ENCODE data around the gene GPATCH3. TPM values are rescaled to one million over a fixed set of nuclear protein-coding genes. Genes with fewer than 3 reads are reported as not detected.
"Not testable (repeated sequence)": the region's sequence is repeated elsewhere in the genome, so short reads cannot be mapped to it uniquely, and the experiment has no call there.

The GPATCH3 gene, protein sequence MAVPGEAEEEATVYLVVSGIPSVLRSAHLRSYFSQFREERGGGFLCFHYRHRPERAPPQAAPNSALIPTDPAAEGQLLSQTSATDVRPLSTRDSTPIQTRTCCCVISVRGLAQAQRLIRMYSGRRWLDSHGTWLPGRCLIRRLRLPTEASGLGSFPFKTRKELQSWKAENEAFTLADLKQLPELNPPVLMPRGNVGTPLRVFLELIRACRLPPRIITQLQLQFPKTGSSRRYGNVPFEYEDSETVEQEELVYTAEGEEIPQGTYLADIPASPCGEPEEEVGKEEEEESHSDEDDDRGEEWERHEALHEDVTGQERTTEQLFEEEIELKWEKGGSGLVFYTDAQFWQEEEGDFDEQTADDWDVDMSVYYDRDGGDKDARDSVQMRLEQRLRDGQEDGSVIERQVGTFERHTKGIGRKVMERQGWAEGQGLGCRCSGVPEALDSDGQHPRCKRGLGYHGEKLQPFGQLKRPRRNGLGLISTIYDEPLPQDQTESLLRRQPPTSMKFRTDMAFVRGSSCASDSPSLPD
- total RNA-seq (2022) (9.9 and 14.1 TPM in 2 replicates), Bru-seq, nascent RNA (percentile 67 among the genes with signal in this experiment), BruChase-seq, experiment 1, labeled RNA remaining after a 6-hour chase (percentile 55 among the genes with signal in this experiment), BruChase-seq, experiment 2, labeled RNA remaining after a 2-hour chase (percentile 70 among the genes with signal in this experiment)
- long read RNA-seq, transcript GPATCH3-201 (7 exons, 2,123 nt): major isoform, 13 of 17 reads
- long read RNA-seq, partial matches to known transcripts: 0 of 17 reads
- long read RNA-seq, other reads (novel, unspliced or antisense): 4 of 17 reads

DNA sequence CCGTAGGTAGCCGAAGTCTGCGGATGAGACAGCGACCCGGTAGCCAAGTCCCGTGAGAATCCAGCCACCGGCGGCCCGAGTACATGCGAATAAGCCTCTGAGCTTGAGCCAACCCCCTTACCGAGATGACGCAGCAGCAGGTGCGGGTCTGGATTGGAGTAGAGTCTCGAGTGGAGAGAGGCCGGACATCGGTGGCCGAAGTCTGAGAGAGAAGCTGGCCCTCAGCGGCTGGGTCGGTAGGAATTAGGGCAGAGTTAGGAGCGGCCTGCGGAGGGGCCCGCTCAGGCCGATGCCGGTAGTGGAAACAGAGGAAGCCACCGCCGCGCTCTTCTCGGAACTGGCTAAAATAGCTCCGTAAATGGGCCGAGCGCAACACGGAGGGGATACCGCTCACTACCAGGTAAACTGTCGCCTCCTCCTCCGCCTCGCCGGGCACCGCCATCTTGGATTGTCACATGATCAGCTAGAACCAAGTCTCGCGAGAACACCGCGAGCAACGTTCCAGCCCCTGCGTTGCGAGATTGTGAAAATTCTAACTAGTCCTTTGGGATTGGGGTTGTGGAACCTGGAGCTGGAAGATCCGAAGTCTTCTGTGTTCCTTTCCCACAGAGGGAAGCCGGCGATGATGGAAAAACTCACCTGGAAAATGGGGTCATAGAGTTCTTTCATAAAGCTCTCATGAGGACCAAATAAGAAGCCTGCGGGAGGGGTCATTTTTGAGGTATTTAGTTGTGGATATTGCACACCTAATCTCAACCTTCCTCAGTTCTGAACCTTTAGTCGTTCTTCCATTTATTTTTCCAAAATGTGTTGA lies at the start of gene GPATCH3:
TSS of gene GPATCH3 (minus strand) at position 467 of the 814 bp plus-strand sequence. CDS start at position 442, 25 bp downstream.
- Mint-ChIP-seq H3K9me3 (ENCODE audit: unreplicated experiment) (no peaks in the 10 kb centered on the region), H3K27me3 (ENCODE audit: insufficient read depth, unreplicated experiment) (no peaks in the 10 kb centered on the region), H3K4me1 (ENCODE audit: insufficient read depth, unreplicated experiment) (peaks cover 15% of the 10 kb centered on the region), H3K4me3 (ENCODE audit: unreplicated experiment) (peak within 1 kb of the TSS; percentile 90), H3K27ac (ENCODE audit: low read depth, unreplicated experiment) (peak within 1 kb of the TSS; percentile 98), H3K36me3 (ENCODE audit: insufficient read depth, unreplicated experiment) (peaks cover 40% of the 10 kb centered on the region)
- BruUV-seq (replicated peaks): TSS peak; percentile 83
- TF ChIP-seq, protein P1, sequence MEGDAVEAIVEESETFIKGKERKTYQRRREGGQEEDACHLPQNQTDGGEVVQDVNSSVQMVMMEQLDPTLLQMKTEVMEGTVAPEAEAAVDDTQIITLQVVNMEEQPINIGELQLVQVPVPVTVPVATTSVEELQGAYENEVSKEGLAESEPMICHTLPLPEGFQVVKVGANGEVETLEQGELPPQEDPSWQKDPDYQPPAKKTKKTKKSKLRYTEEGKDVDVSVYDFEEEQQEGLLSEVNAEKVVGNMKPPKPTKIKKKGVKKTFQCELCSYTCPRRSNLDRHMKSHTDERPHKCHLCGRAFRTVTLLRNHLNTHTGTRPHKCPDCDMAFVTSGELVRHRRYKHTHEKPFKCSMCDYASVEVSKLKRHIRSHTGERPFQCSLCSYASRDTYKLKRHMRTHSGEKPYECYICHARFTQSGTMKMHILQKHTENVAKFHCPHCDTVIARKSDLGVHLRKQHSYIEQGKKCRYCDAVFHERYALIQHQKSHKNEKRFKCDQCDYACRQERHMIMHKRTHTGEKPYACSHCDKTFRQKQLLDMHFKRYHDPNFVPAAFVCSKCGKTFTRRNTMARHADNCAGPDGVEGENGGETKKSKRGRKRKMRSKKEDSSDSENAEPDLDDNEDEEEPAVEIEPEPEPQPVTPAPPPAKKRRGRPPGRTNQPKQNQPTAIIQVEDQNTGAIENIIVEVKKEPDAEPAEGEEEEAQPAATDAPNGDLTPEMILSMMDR (IDR thresholded peaks at IDR 0.05; ENCODE audit: unreplicated experiment): no peak
- intact Hi-C loops (cut with micrococcal nuclease): no loop called here
- DNase-seq (ENCODE audit: unreplicated experiment): peak; percentile 94
- ChIA-PET CTCF (interaction anchor here (0.6 to 1.7 kb wide), 5 partner anchors 9 to 707 kb away, joined by 3 to 8 read pairs (median 4); no protein-coding TSS in a partner anchor), POLR2A (interaction anchor here (0.7 to 6.3 kb wide), 29 partner anchors 8 to 900 kb away, joined by 3 to 103 read pairs (median 6); partner anchors contain the start of genes GPN2, KDF1, NUDC and RPS6KA1)

DNA sequence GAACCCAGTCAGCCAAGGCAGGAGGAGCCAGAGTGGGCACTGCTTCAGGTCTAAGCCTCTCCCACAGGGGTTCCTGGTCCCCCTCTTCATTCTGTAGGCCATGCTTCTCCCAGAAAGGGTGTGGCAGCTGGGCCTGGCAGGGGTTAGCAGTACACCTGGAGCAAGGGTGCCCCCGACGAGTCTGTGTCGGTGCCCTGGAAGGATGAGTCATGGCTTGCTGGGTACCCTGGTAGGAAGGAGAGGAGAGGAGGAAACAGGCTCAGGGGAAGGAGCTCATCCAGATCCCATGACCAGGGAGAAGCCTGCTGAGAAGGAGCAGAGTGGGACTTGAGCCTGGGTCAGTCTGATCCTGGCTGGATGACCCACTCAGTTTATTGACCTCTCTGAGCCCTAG lies 49.7 kb upstream of the GPATCH3 start:
- TF ChIP-seq, protein P1 (IDR thresholded peaks at IDR 0.05; ENCODE audit: unreplicated experiment): no peak
- peak; percentile 30 for DNase-seq (ENCODE audit: unreplicated experiment)
- H3K36me3 Mint-ChIP-seq (ENCODE audit: insufficient read depth, unreplicated experiment): peaks cover 73% of the 10 kb centered on the region
- no TSS peak for BruUV-seq (replicated peaks)
- POLR2A ChIA-PET: interaction anchor here (0.7 to 1.6 kb wide), 4 partner anchors 10 to 770 kb away, joined by 3 to 7 read pairs (median 4); partner anchors contain the start of gene KDF1
- H3K27ac Mint-ChIP-seq (ENCODE audit: low read depth, unreplicated experiment): peak overlapping the region; percentile 54
- CTCF ChIA-PET: interaction anchor here (0.5 kb wide), 1 partner anchor 29 kb away, joined by 4 read pairs; no protein-coding TSS in a partner anchor
- peaks cover 5% of the 10 kb centered on the region for H3K4me1 Mint-ChIP-seq (ENCODE audit: insufficient read depth, unreplicated experiment)
- H3K27me3 Mint-ChIP-seq (ENCODE audit: insufficient read depth, unreplicated experiment): no peaks in the 10 kb centered on the region
- H3K4me3 Mint-ChIP-seq (ENCODE audit: unreplicated experiment): no peak overlapping the region
- intact Hi-C loops (cut with micrococcal nuclease): no loop called here
- H3K9me3 Mint-ChIP-seq (ENCODE audit: unreplicated experiment): no peaks in the 10 kb centered on the region

DNA sequence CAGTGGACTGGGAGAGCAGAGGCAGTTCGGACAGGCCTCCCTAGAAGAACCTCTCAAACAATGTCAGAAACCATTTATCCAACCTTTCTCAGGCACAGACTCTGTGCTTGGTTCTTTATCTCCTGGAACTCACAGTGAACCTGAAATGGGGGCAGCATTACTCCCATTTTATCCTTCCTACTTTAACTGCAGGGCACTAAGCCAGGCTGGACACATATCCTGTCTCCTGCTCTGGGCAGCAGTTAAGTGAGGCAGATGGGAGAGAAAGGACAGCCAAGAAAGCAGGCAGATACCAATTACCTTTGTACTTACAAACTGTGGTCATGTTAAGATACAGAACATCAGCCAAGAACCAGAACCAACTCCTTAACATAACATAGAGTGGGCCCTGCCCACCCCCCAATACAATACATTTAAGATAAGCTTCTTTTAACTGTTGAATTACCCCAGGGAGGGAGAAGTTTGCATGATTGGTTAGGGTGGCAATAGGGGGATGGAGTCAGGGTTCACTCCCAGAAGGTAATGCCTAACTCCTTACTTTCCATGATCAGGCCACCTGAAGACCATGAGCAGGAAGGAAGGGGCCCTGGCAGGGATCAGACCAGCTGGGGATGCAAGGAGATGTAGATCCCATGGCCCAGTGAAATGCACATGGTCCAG lies 49.1 kb upstream of the GPATCH3 start:
- TF ChIP-seq, protein P1 (IDR thresholded peaks at IDR 0.05; ENCODE audit: unreplicated experiment): no peak
- no peak for DNase-seq (ENCODE audit: unreplicated experiment)
- Mint-ChIP-seq H3K9me3 (ENCODE audit: unreplicated experiment) (no peaks in the 10 kb centered on the region), H3K27ac (ENCODE audit: low read depth, unreplicated experiment) (peak overlapping the region; percentile 54), H3K27me3 (ENCODE audit: insufficient read depth, unreplicated experiment) (no peaks in the 10 kb centered on the region), H3K4me1 (ENCODE audit: insufficient read depth, unreplicated experiment) (peaks cover 5% of the 10 kb centered on the region), H3K4me3 (ENCODE audit: unreplicated experiment) (no peak overlapping the region), H3K36me3 (ENCODE audit: insufficient read depth, unreplicated experiment) (peaks cover 79% of the 10 kb centered on the region)
- intact Hi-C loops (cut with micrococcal nuclease): no loop called here
- POLR2A ChIA-PET: interaction anchor here (0.7 to 1.6 kb wide), 5 partner anchors 10 to 784 kb away, joined by 3 to 7 read pairs (median 3); partner anchors contain the start of gene KDF1
- no TSS peak for BruUV-seq (replicated peaks)
- CTCF ChIA-PET: interaction anchor here (0.5 kb wide), 1 partner anchor 29 kb away, joined by 4 read pairs; no protein-coding TSS in a partner anchor

DNA sequence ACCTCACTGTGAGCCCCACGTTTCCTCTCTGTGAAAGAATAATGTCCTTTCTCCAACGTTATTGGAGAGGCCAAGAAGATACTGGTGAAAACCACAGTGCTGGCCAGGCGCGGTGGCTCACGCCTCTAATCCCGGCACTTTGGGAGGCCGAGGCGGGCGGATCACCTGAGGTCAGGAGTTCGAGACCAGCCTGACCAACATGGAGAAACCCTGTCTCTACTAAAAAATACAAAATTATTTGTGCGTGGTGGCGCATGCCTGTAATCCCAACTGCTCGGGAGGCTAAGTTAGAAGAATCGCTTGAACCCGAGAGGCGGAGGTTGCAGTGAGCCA lies 48.4 kb upstream of the GPATCH3 start:
- BruUV-seq (replicated peaks): not testable (repeated sequence)

More for the DNA sequence above, 48.4 kb upstream of the GPATCH3 start:
- H3K27me3 Mint-ChIP-seq (ENCODE audit: insufficient read depth, unreplicated experiment); DNase-seq (ENCODE audit: unreplicated experiment); intact Hi-C loops (cut with micrococcal nuclease); CTCF ChIA-PET; H3K9me3 Mint-ChIP-seq (ENCODE audit: unreplicated experiment); H3K4me3 Mint-ChIP-seq (ENCODE audit: unreplicated experiment); H3K4me1 Mint-ChIP-seq (ENCODE audit: insufficient read depth, unreplicated experiment); H3K27ac Mint-ChIP-seq (ENCODE audit: low read depth, unreplicated experiment): not testable (repeated sequence)
- POLR2A ChIA-PET: interaction anchor here (0.8 to 1.9 kb wide), 3 partner anchors 12 to 27 kb away, joined by 3 to 18 read pairs (median 4); partner anchors contain the start of genes KDF1 and NUDC
- peaks cover 79% of the 10 kb centered on the region for H3K36me3 Mint-ChIP-seq (ENCODE audit: insufficient read depth, unreplicated experiment)

All from MCF 10A (cell line).